GM12878 (cell line): ENCODE measurements around the gene TMEM207. TPM values are rescaled to one million over a fixed set of nuclear protein-coding genes. Genes with fewer than 3 reads are reported as not detected.

Source experiments
- ATAC-seq: fragments of 200-7000 bp; cut with Tn5 transposase; 3 replicates; pipeline ENCODE4 v1.9.1; 2020; ENCODE audit warnings: mild to moderate bottlenecking, moderate library complexity
- BruUV-seq: library from RNA; stranded (reverse); fragments of 400-500 nt; replicated peaks from 2 replicates; lab custom pipeline; 2021; lab: Mats Ljungman, UMichigan
- CTCF ChIA-PET: fragments of 300-600 bp; sonication (Branson Sonifier 250); formaldehyde crosslinking; extraction: SDS; loops from one replicate; lab custom pipeline; 2021; ENCODE audit warnings: inconsistent platforms; lab: Yijun Ruan, JAX
- POLR2A ChIA-PET: fragments of 350-600 bp; formaldehyde crosslinking; extraction: SDS; loops from one replicate; lab custom pipeline; 2021; ENCODE audit warnings: inconsistent platforms; lab: Charles Lee
- RAD21 ChIA-PET: fragments of 300-600 bp; sonication (Branson Sonifier 250); formaldehyde crosslinking; loops from one replicate; lab custom pipeline; 2023; ENCODE audit warnings: antibody characterized with exemption; ENCODE audit not compliant: unreplicated experiment; lab: Charles Lee
- SMC1A ChIA-PET: fragments of 300-600 bp; sonication (Branson Sonifier 250); formaldehyde crosslinking; loops from one replicate; lab custom pipeline; 2023; ENCODE audit not compliant: unreplicated experiment, uncharacterized antibody; lab: Charles Lee
- DNase-seq: peaks from one replicate; pipeline ENCODE4 v3.0.0-alpha.2; 2011; ENCODE audit warnings: low read depth, low spot score
- FAIRE-seq: peaks from 3 replicates; lab custom pipeline; 2011; peaks lifted over from hg19 to GRCh38; lab: Jason Lieb, UNC
- H2AFZ ChIP-seq: 2 replicates; pipeline ENCODE4 v1.6.0; 2011; ENCODE audit warnings: low read depth, low read length, control low read depth; ENCODE audit not compliant: control insufficient read depth
- H3K27ac ChIP-seq: 2 replicates; pipeline ENCODE4 v1.5.1; 2011; ENCODE audit warnings: control low read depth; ENCODE audit not compliant: control insufficient read depth, insufficient read depth
- H3K27me3 ChIP-seq, 2 experiments: replicated peaks in 1 of 2; 2 replicates each; pipeline versions ENCODE4 v1.6.0 to v1.6.1; 2011; ENCODE audit warnings: low read length in 1 of 2; ENCODE audit not compliant: control insufficient read depth in 2 of 2, insufficient read depth in 2 of 2
- H3K36me3 ChIP-seq, 2 experiments: 2 replicates each; pipeline ENCODE4 v1.5.1; 2011; ENCODE audit warnings: low read length in 1 of 2; ENCODE audit not compliant: control insufficient read depth in 2 of 2, insufficient read depth in 2 of 2
- H3K4me1 ChIP-seq: 2 replicates; pipeline ENCODE4 v1.6.1; 2011; ENCODE audit warnings: mild to moderate bottlenecking, low read length, moderate library complexity, mixed read lengths; ENCODE audit not compliant: control insufficient read depth, insufficient read depth
- H3K4me2 ChIP-seq: 2 replicates; pipeline ENCODE4 v1.6.0; 2011; ENCODE audit warnings: control low read depth; ENCODE audit not compliant: control insufficient read depth, insufficient read depth
- H3K4me3 ChIP-seq: fragments of 200-600 bp; sonication (generic); 2 replicates; pipeline ENCODE4 v1.5.1; 2016
- H3K79me2 ChIP-seq: 2 replicates; pipeline ENCODE4 v1.6.0; 2011; ENCODE audit warnings: low read length; ENCODE audit not compliant: control insufficient read depth, insufficient read depth
- H3K9ac ChIP-seq: 2 replicates; pipeline ENCODE4 v1.8.0; 2011; ENCODE audit warnings: low read length, control low read depth, mixed read lengths; ENCODE audit not compliant: control insufficient read depth, insufficient read depth
- H3K9me3 ChIP-seq: replicated peaks from 3 replicates; pipeline ENCODE4 v1.5.1; 2011; ENCODE audit warnings: mild to moderate bottlenecking, low read length; ENCODE audit not compliant: control insufficient read depth, insufficient read depth
- H4K20me1 ChIP-seq: 2 replicates; pipeline ENCODE4 v1.6.0; 2011; ENCODE audit not compliant: control insufficient read depth, insufficient read depth
- ASH2L ChIP-seq: fragments of 300-600, 200-600 bp; sonication (generic); IDR thresholded peaks from 2 replicates; pipeline ENCODE4 v1.6.1; 2017; ENCODE audit warnings: low read depth, mild to moderate bottlenecking, borderline replicate concordance
- CREB1 ChIP-seq: IDR thresholded peaks from 2 replicates; pipeline ENCODE4 v1.6.1; 2012; ENCODE audit warnings: low read depth, mild to moderate bottlenecking, inconsistent platforms
- IRF4 ChIP-seq: IDR thresholded peaks from 2 replicates; pipeline ENCODE4 v1.6.1; 2011; ENCODE audit warnings: low read depth, low read length
- NBN ChIP-seq: fragments of 450-650 bp; IDR thresholded peaks from 2 replicates; pipeline ENCODE4 v1.6.1; 2016
- NFYA ChIP-seq: IDR thresholded peaks from 2 replicates; pipeline ENCODE4 v1.6.1; 2011; ENCODE audit warnings: low read depth, mild to moderate bottlenecking, low read length, improper control_type of control experiment, borderline replicate concordance
- PRDM15 ChIP-seq: fragments of 450-650 bp; formaldehyde crosslinking; IDR thresholded peaks from 2 replicates; pipeline ENCODE4 v1.4.0; 2020; ENCODE audit warnings: mild to moderate bottlenecking, moderate library complexity
- STAT3 ChIP-seq: IDR thresholded peaks from 2 replicates; pipeline ENCODE4 v1.6.1; 2011; ENCODE audit warnings: low read depth, low read length, improper control_type of control experiment
- SUPT20H ChIP-seq: IDR thresholded peaks from 2 replicates; pipeline ENCODE4 v1.6.1; 2011; ENCODE audit warnings: low read depth, mild to moderate bottlenecking, low read length, moderate library complexity, borderline replicate concordance; ENCODE audit not compliant: control insufficient read depth
- YY1 ChIP-seq: IDR thresholded peaks from 2 replicates; pipeline ENCODE4 v1.6.1; 2011; ENCODE audit warnings: low read depth, mild to moderate bottlenecking, low read length
- ZBTB11 ChIP-seq: fragments of 450-650 bp; formaldehyde crosslinking; IDR thresholded peaks from 2 replicates; pipeline ENCODE4 v1.5.0; 2022; ENCODE audit warnings: mild to moderate bottlenecking, missing genetic modification characterization
- ZBTB33 ChIP-seq: fragments of 450-650 bp; IDR thresholded peaks from 2 replicates; pipeline ENCODE4 v1.6.1; 2017; ENCODE audit warnings: mild to moderate bottlenecking
- WGBS: methylation state at CpG from one replicate; pipeline ENCODE4 v1.1.6; 2016; ENCODE audit warnings: low lambda C conversion rate; ENCODE audit not compliant: insufficient replicate concordance, insufficient coverage; ENCODE audit errors: missing lambda C conversion rate; 5-methylcytosine and 5-hydroxymethylcytosine counted together
- in situ Hi-C: fragments of 300-500 bp; cut with MboI; formaldehyde crosslinking; loops from 9 replicates; pipeline ENCODE4 v1.14.3; 2018; ENCODE audit warnings: mixed read lengths
- intact Hi-C: fragments of 100-400 bp; cut with micrococcal nuclease; formaldehyde crosslinking; loops from one replicate; pipeline ENCODE4 v1.14.2; 2022; ENCODE audit not compliant: unreplicated experiment
- polyA plus RNA-seq, 11 experiments: library from polyadenylated mRNA; depleted of rRNA in 4 of 11; unstranded in 6 of 11; stranded (reverse) in 5 of 11; fragments of >200 nt; fragmentation: Nextera tagmentation in 4 of 11; fragmentation: Illumina TruSeq in 1 of 11; extraction: Ambion mirVana in 4 of 11; extraction: Trizol in 1 of 11; gene quantifications; 1 replicate in 1 of 11; 2 replicates in 10 of 11; pipeline versions ENCODE4 v1.2.1 to v1.2.3, GENCODE V29; 2011 to 2016; ENCODE audit warnings: inconsistent platforms in 2 of 11, missing spikeins in 2 of 11, low read depth in 1 of 11
- total RNA-seq, 4 experiments: library from RNA; depleted of rRNA in 3 of 4; stranded (reverse); fragments of >200 nt in 3 of 4; fragmentation: Illumina TruSeq in 1 of 4; extraction: Trizol in 1 of 4; gene quantifications; 2 replicates each; pipeline versions ENCODE4 v1.2.1 to v1.2.3, GENCODE V29; 2013 to 2021

TMEM207 gene
- total and polyA plus RNA-seq, 10 of the 15 experiments (the other 5 are each of a cell fraction or from before 2014, with no cell fraction given): not detected

GRCh38 chr3:190499122-190499521 is 49.4 kb upstream of the TMEM207 start (continued):
- TF ChIP-seq ZBTB33 (no peak), SUPT20H (no peak), IRF4 (no peak)

DNA sequence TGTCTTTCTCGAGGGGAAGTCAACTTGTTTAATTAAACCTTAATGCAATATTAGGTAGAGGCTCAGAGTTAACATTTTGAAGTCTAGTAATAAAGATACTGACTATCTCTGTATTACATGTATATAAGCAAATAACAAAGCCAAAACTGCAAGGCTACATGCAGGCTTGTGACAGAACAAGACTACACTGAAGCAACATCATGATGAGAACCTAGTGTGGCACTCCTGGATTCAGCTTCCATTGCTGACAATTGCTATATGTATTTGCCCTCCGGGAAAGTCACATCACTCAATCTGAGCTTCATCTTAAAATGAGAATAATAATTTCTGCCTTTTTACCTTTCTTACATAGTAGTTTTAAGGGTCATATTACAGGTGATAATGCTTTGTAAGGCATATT is 48.6 kb upstream of the TMEM207 start:
- SMC1A ChIA-PET: interaction anchor here (0.6 kb wide), 1 partner anchor 26 kb away, joined by 3 read pairs; no protein-coding TSS in a partner anchor
- WGBS: 31% methylated on average over 2 of the region's 2 CpGs
- FAIRE-seq (no peak), DNase-seq (no peak), ATAC-seq (no peak)
- Histone ChIP-seq H4K20me1 (no peaks in the 10 kb centered on the region), H3K27ac (no peak overlapping the region), H3K4me2 (no peak overlapping the region), H3K9me3 (no peaks in the 10 kb centered on the region), H3K79me2 (no peaks in the 10 kb centered on the region), H3K4me1 (no peaks in the 10 kb centered on the region), H3K36me3 (no peaks in the 10 kb centered on the region), H3K27me3 (no peaks in the 10 kb centered on the region), H3K4me3 (no peak overlapping the region), H2AFZ (no peak overlapping the region), H3K9ac (no peak overlapping the region)
- CTCF ChIA-PET: no interaction called here
- BruUV-seq: no TSS peak
- RAD21 ChIA-PET: no interaction called here
- in situ Hi-C loops (no loop called here), intact Hi-C loops (no loop called here)
- POLR2A ChIA-PET: interaction anchor here (1.1 kb wide), 1 partner anchor 10 kb away, joined by 3 read pairs; no protein-coding TSS in a partner anchor
- TF ChIP-seq ZBTB11 (CRISPR knock-in tag): no peak
- TF ChIP-seq CREB1: no peak
- TF ChIP-seq STAT3: no peak
- TF ChIP-seq YY1: no peak
- no peak for TF ChIP-seq NBN
- no peak for TF ChIP-seq PRDM15
- no peak for TF ChIP-seq NFYA
- TF ChIP-seq ASH2L: no peak
